ENCODE results near the gene HMCN1.
"Not testable (repeated sequence)": the region's sequence is repeated elsewhere in the genome, so short reads cannot be mapped to it uniquely, and the experiment has no call there.

HMCN1 gene

GRCh38 chr1:185742403-185742802 lies 8.2 kb downstream of the HMCN1 start:
- no peak for DNase-seq

GRCh38 chr1:185745165-185745564 lies 11.0 kb downstream of the HMCN1 start:
- DNase-seq, result no peak

- DNase-seq, result no peak
These were observed 24.9 kb downstream of the HMCN1 start for GRCh38 chr1:185759061-185759460.

- no peak for DNase-seq
These were observed 27.6 kb downstream of the HMCN1 start for GRCh38 chr1:185761841-185762240.

- no peak for DNase-seq
These were observed 33.4 kb downstream of the HMCN1 start for GRCh38 chr1:185767508-185768120.

GRCh38 chr1:185768371-185768770 lies 34.2 kb downstream of the HMCN1 start:
- DNase-seq, result no peak

- no peak for DNase-seq
These were observed 34.9 kb downstream of the HMCN1 start for GRCh38 chr1:185769136-185769535.

GRCh38 chr1:185774394-185774793 lies 40.2 kb downstream of the HMCN1 start:
- DNase-seq, result no peak

- no peak for DNase-seq
These were observed 41.3 kb downstream of the HMCN1 start for GRCh38 chr1:185775501-185775900.

GRCh38 chr1:185776522-185776921 lies 42.3 kb downstream of the HMCN1 start:
- DNase-seq, result no peak

GRCh38 chr1:185783860-185784259 lies 49.7 kb downstream of the HMCN1 start:
- DNase-seq, result not testable (repeated sequence)

- no peak for DNase-seq
These were observed 51.4 kb downstream of the HMCN1 start for GRCh38 chr1:185785586-185785985.

GRCh38 chr1:185786524-185786923 lies 52.3 kb downstream of the HMCN1 start:
- DNase-seq, result no peak

- no peak for DNase-seq
These were observed 53.0 kb downstream of the HMCN1 start for GRCh38 chr1:185787238-185787637.

- no peak for DNase-seq
These were observed 54.2 kb downstream of the HMCN1 start for GRCh38 chr1:185788386-185788785.

GRCh38 chr1:185789501-185790193 lies 55.5 kb downstream of the HMCN1 start:
- no peak for DNase-seq

- no peak for DNase-seq
These were observed 56.1 kb downstream of the HMCN1 start for GRCh38 chr1:185790194-185790735.

- DNase-seq, result no peak
These were observed 57.8 kb downstream of the HMCN1 start for GRCh38 chr1:185792040-185792439.

GRCh38 chr1:185794495-185794894 lies 60.3 kb downstream of the HMCN1 start:
- DNase-seq, result not testable (repeated sequence)

- no peak for DNase-seq
These were observed 61.0 kb downstream of the HMCN1 start for GRCh38 chr1:185795181-185795580.

GRCh38 chr1:185798505-185798904 lies 64.3 kb downstream of the HMCN1 start:
- no peak for DNase-seq

GRCh38 chr1:185803241-185803640 lies 69.0 kb downstream of the HMCN1 start:
- no peak for DNase-seq

GRCh38 chr1:185804206-185804605 lies 70.0 kb downstream of the HMCN1 start:
- no peak for DNase-seq

GRCh38 chr1:185804608-185805007 lies 70.4 kb downstream of the HMCN1 start:
- no peak for DNase-seq

GRCh38 chr1:185807275-185807674 lies 73.1 kb downstream of the HMCN1 start:
- DNase-seq, result no peak
